Lung (tissue), 12 donors: ENCODE data around the gene CPSF7. TPM values are rescaled to one million over a fixed set of nuclear protein-coding genes. Genes with fewer than 3 reads are reported as not detected.
"Not testable (repeated sequence)": the region's sequence is repeated elsewhere in the genome, so short reads cannot be mapped to it uniquely, and the experiment has no call there.

Source experiments
- ATAC-seq: fragments of 200-7000 bp; cut with Tn5 transposase; one replicate; pipeline ENCODE4 v1.9.1; 2020; ENCODE audit warnings: moderate number of reproducible peaks; ENCODE audit not compliant: insufficient read depth, low FRiP score
- DNase-seq, 3 donors: peaks; one replicate each; pipeline ENCODE4 v3.0.0-alpha.2; 2013 to 2017
- H3K27ac ChIP-seq, 2 donors: one replicate each; pipeline ENCODE4 v1.5.1; 2013; ENCODE audit warnings: mild to moderate bottlenecking in 2 of 2, moderate library complexity in 2 of 2, control low read depth in 1 of 2, inconsistent platforms in 1 of 2, low read depth in 1 of 2, low read length in 1 of 2
- H3K27me3 ChIP-seq, 3 donors: one replicate each; pipeline ENCODE4 v1.5.1; 2013; ENCODE audit warnings: low read length in 2 of 3; ENCODE audit not compliant: control insufficient read depth in 3 of 3, insufficient read depth in 3 of 3
- H3K36me3 ChIP-seq, 4 donors: one replicate each; pipeline ENCODE4 v1.5.1; 2013; ENCODE audit warnings: low read length in 4 of 4, mild to moderate bottlenecking in 1 of 4, moderate library complexity in 1 of 4; ENCODE audit not compliant: control insufficient read depth in 4 of 4, insufficient read depth in 4 of 4
- H3K4me1 ChIP-seq, 5 donors: one replicate each; pipeline ENCODE4 v1.5.1; 2013; ENCODE audit warnings: low read length in 5 of 5, mild to moderate bottlenecking in 2 of 5, moderate library complexity in 1 of 5; ENCODE audit not compliant: control insufficient read depth in 5 of 5, insufficient read depth in 5 of 5
- H3K4me3 ChIP-seq: one replicate; pipeline ENCODE4 v1.5.1; 2013; ENCODE audit warnings: mild to moderate bottlenecking, control low read depth, moderate library complexity
- H3K9ac ChIP-seq, 2 donors: one replicate each; pipeline ENCODE4 v1.5.1; 2013; ENCODE audit warnings: low read length in 2 of 2, control low read depth in 1 of 2; ENCODE audit not compliant: insufficient read depth in 1 of 2
- H3K9me3 ChIP-seq, 4 donors: one replicate each; pipeline ENCODE4 v1.5.1; 2013; ENCODE audit warnings: low read length in 3 of 4, mild to moderate bottlenecking in 1 of 4, moderate library complexity in 1 of 4; ENCODE audit not compliant: control insufficient read depth in 4 of 4, insufficient read depth in 3 of 4
- CTCF ChIP-seq: IDR thresholded peaks from 2 replicates; pipeline ENCODE4 v1.5.1; 2012; ENCODE audit warnings: mild to moderate bottlenecking; ENCODE audit errors: control extremely low read depth, extremely low read depth
- WGBS, 2 donors: extraction: QIAGEN DNeasy Blood & Tissue Kit; methylation state at CpG; one replicate each; pipeline ENCODE4 v1.1.7; 2013; 5-methylcytosine and 5-hydroxymethylcytosine counted together
- polyA plus RNA-seq, 2 donors: library from polyadenylated mRNA; stranded (reverse); fragments of 200-250 nt; gene quantifications; one replicate each; pipeline ENCODE4 v1.2.1, GENCODE V29; 2013
- total RNA-seq, 2 donors: library from RNA; depleted of rRNA in 1 of 2; stranded (reverse); fragments of >200 nt in 1 of 2; gene quantifications; one replicate each; pipeline ENCODE4 v1.2.1, GENCODE V29; 2014 to 2021
- donor health status: control.
- donor health status: control.
- donor health status: Bipolar disorder and iron deficiency.
- donor health status: healthy.
- donor health status: DM: yes; HTN: yes; CAD: no.

CPSF7 gene
- total and polyA plus RNA-seq, 4 donors, result 34.8 to 64.7 (median 52.5) TPM

DNA sequence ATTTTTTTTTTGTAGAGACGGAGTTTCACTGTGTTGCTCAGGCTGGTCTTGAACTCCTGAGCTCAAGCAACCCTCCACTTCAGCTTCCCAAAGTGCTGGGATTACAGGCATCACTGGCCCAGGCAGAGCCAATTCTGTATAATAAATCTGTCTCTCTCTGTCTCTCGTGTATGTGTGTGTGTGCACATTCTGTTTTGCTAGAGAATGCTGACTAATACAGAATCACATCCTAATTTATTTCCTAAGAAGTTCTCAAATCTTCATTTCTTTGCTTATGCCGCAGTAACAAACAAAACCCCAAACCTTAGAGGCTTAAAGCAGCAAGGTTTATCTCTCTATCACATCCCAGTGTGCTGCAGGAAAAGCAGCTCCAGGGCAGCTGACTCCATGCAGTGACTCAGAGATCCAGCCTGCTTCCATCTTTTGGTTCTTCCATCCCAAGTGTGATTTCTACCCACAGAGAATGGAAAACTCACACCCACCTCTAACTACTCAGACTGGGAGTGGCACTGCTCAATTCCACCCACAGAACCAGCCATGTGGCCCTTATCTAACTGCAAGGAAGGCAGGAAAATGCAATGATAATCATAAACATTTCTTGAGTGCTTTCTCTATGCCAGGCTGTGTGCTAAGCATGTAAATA, 43.7 kb upstream of the CPSF7 start:
- Histone ChIP-seq H3K4me1 (no peaks in the 10 kb centered on the region), H3K27me3 (no peaks in the 10 kb centered on the region), H3K9me3 (no peaks in the 10 kb centered on the region), H3K9ac (no peak overlapping the region), H3K36me3 (peaks cover 0 to 10% (median under 1%) of the 10 kb centered on the region in 4 donors), H3K27ac (no peak overlapping the region), H3K4me3 (no peak overlapping the region)
- no peak for TF ChIP-seq CTCF
- DNase-seq (no peak), ATAC-seq (no peak)
- 92 to 93% methylated on average over 3 of the region's 3 CpGs for WGBS, 2 donors

GRCh38 chr11:61472868-61473267, 43.1 kb upstream of the CPSF7 start:
- WGBS, 2 donors, result 71 to 80% methylated on average over 5 of the region's 5 CpGs
- DNase-seq (no peak), ATAC-seq (no peak)
- no peak overlapping the region for H3K9ac ChIP-seq
- no peak for TF ChIP-seq CTCF
- H3K4me3 ChIP-seq, result no peak overlapping the region
- H3K27me3 ChIP-seq, result no peaks in the 10 kb centered on the region
- no peaks in the 10 kb centered on the region for H3K9me3 ChIP-seq
- H3K36me3 ChIP-seq, result peaks cover 0 to 10% (median under 1%) of the 10 kb centered on the region in 4 donors
- H3K4me1 ChIP-seq, result no peaks in the 10 kb centered on the region
- peak overlapping the region in 1 of 2 donors; percentile 37 for H3K27ac ChIP-seq

DNA sequence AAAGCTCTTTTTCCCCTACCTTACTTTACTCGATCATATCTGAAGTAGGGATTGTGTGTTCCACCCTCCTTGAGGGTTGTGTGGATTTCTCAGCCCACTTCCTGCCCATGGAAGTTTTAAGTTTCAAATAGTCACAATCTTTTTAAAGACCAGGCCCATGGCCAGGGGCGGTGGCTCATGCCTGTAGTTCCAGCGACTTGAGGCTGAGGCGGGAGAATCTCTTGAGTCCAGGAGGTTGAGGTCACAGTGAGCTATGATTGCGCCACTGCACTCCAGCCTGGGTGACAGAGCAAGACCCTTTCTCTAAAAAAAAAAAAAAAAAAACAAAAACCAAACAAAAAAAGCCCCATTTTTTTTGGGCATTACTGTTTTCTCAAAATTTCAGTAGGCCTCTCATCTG, 42.5 kb upstream of the CPSF7 start:
- ATAC-seq (no peak), DNase-seq (no peak)
- no peaks in the 10 kb centered on the region for H3K27me3 ChIP-seq
- peaks cover 0 to 10% (median under 1%) of the 10 kb centered on the region in 4 donors for H3K36me3 ChIP-seq
- TF ChIP-seq CTCF, result no peak
- peak overlapping the region; percentile 37 to 83 for H3K27ac ChIP-seq
- H3K4me1 ChIP-seq, result no peaks in the 10 kb centered on the region
- H3K4me3 ChIP-seq, result no peak overlapping the region
- no peak overlapping the region for H3K9ac ChIP-seq
- 47 to 81% methylated on average over 5 of the region's 5 CpGs for WGBS, 2 donors
- H3K9me3 ChIP-seq, result no peaks in the 10 kb centered on the region

GRCh38 chr11:61468002-61468401, 38.2 kb upstream of the CPSF7 start:
- no peak for DNase-seq
- no peak for ATAC-seq
- 83 to 86% methylated on average over 7 of the region's 7 CpGs for WGBS, 2 donors
- no peak overlapping the region for H3K4me3 ChIP-seq
- H3K27ac ChIP-seq, result no peak overlapping the region
- no peak overlapping the region for H3K9ac ChIP-seq
- no peaks in the 10 kb centered on the region for H3K27me3 ChIP-seq
- peaks cover 0 to 10% (median under 1%) of the 10 kb centered on the region in 4 donors for H3K36me3 ChIP-seq
- H3K4me1 ChIP-seq, result no peaks in the 10 kb centered on the region
- TF ChIP-seq CTCF, result no peak
- no peaks in the 10 kb centered on the region for H3K9me3 ChIP-seq

GRCh38 chr11:61467602-61468001, 37.8 kb upstream of the CPSF7 start:
- not testable (repeated sequence) for H3K9ac ChIP-seq, H3K9me3 ChIP-seq, H3K4me3 ChIP-seq, DNase-seq, ATAC-seq, H3K27me3 ChIP-seq, H3K4me1 ChIP-seq, H3K27ac ChIP-seq
- 81 to 91% methylated on average over 6 of the region's 6 CpGs for WGBS, 2 donors
- H3K36me3 ChIP-seq, result peaks cover 0 to 10% (median under 1%) of the 10 kb centered on the region in 4 donors
